ENCODE measurements around the gene HSD17B11.
A peak's percentile ranks its signal among the peaks of the same experiment; 100 is the strongest.
"Not testable (repeated sequence)": the region's sequence is repeated elsewhere in the genome, so short reads cannot be mapped to it uniquely, and the experiment has no call there.

Gene HSD17B11

GRCh38 chr4:87390891-87391575, at the start of gene HSD17B11:
HSD17B11 (minus strand) TSS chr4:87391188; CDS start chr4:87391070, 118 bp downstream.
- DNase-seq (ENCODE audit: low read depth in 2 of 2) = peak; percentile 71 to 72

GRCh38 chr4:87433342-87433741, 42.4 kb upstream of the HSD17B11 start:
- DNase-seq (ENCODE audit: low read depth in 2 of 2) = no peak

GRCh38 chr4:87430038-87430437, 39.0 kb upstream of the HSD17B11 start:
- no peak for DNase-seq (ENCODE audit: low read depth in 2 of 2)

- DNase-seq (ENCODE audit: low read depth in 2 of 2) = no peak
These were observed 38.0 kb upstream of the HSD17B11 start for GRCh38 chr4:87428979-87429378.

- DNase-seq (ENCODE audit: low read depth in 2 of 2) = no peak
These were observed 36.5 kb upstream of the HSD17B11 start for GRCh38 chr4:87427518-87427868.

- DNase-seq (ENCODE audit: low read depth in 2 of 2) = no peak
These were observed 36.0 kb upstream of the HSD17B11 start for GRCh38 chr4:87426865-87427517.

- DNase-seq (ENCODE audit: low read depth in 2 of 2) = no peak
These were observed 34.7 kb upstream of the HSD17B11 start for GRCh38 chr4:87425711-87426110.

- not testable (repeated sequence) for DNase-seq (ENCODE audit: low read depth in 2 of 2)
These were observed 33.1 kb upstream of the HSD17B11 start for GRCh38 chr4:87424099-87424543.

GRCh38 chr4:87423317-87424098, 32.5 kb upstream of the HSD17B11 start:
- DNase-seq (ENCODE audit: low read depth in 2 of 2) = no peak

GRCh38 chr4:87422104-87423052, 31.4 kb upstream of the HSD17B11 start, which contains the start of gene NUDT9:
NUDT9 (plus strand) TSS chr4:87422573; CDS start chr4:87422906, 333 bp downstream.
- DNase-seq (ENCODE audit: low read depth in 2 of 2) = peak; percentile 81

GRCh38 chr4:87420276-87420830, 29.4 kb upstream of the HSD17B11 start:
- no peak for DNase-seq (ENCODE audit: low read depth in 2 of 2)

- no peak for DNase-seq (ENCODE audit: low read depth in 2 of 2)
These were observed 28.7 kb upstream of the HSD17B11 start for GRCh38 chr4:87419578-87420249.

GRCh38 chr4:87418410-87418809, 27.4 kb upstream of the HSD17B11 start:
- not testable (repeated sequence) for DNase-seq (ENCODE audit: low read depth in 2 of 2)

- no peak for DNase-seq (ENCODE audit: low read depth in 2 of 2)
These were observed 26.0 kb upstream of the HSD17B11 start for GRCh38 chr4:87416965-87417364.

- no peak for DNase-seq (ENCODE audit: low read depth in 2 of 2)
These were observed 23.8 kb upstream of the HSD17B11 start for GRCh38 chr4:87414816-87415215.

- no peak for DNase-seq (ENCODE audit: low read depth in 2 of 2)
These were observed 19.7 kb upstream of the HSD17B11 start for GRCh38 chr4:87410679-87411078.

- DNase-seq (ENCODE audit: low read depth in 2 of 2) = no peak
These were observed 19.2 kb upstream of the HSD17B11 start for GRCh38 chr4:87410157-87410556.

- DNase-seq (ENCODE audit: low read depth in 2 of 2) = no peak
These were observed 18.5 kb upstream of the HSD17B11 start for GRCh38 chr4:87409420-87409939.

GRCh38 chr4:87406902-87407301, 15.9 kb upstream of the HSD17B11 start:
- DNase-seq (ENCODE audit: low read depth in 2 of 2) = not testable (repeated sequence)

GRCh38 chr4:87406462-87406861, 15.5 kb upstream of the HSD17B11 start:
- DNase-seq (ENCODE audit: low read depth in 2 of 2) = no peak

All from stimulated activated CD8-positive, alpha-beta memory T cell treated with anti-CD3 and anti-CD28 coated beads, Interleukin-15, amount 100 ng/mL, for 48 hours (primary cell).